HEK293 (cell line): ENCODE data around the gene PPARD.

Source experiments
- CTCF ChIP-seq: fragments of 450-650 bp; formaldehyde crosslinking; IDR thresholded peaks from 2 replicates; pipeline ENCODE4 v1.5.1; 2016; ENCODE audit warnings: missing biosample characterization, missing genetic modification characterization
- MEIS1 ChIP-seq: sonication (generic); formaldehyde crosslinking; IDR thresholded peaks from 2 replicates; pipeline ENCODE4 v1.8.1; 2022; ENCODE audit warnings: missing genetic modification reagents, mild to moderate bottlenecking, borderline replicate concordance
- REST ChIP-seq: fragments of 450-650 bp; formaldehyde crosslinking; IDR thresholded peaks from 2 replicates; pipeline ENCODE4 v1.5.1; 2016; ENCODE audit warnings: missing biosample characterization, missing genetic modification characterization
- YY1 ChIP-seq: fragments of 450-650 bp; formaldehyde crosslinking; IDR thresholded peaks from 2 replicates; pipeline ENCODE4 v1.5.1; 2018; ENCODE audit warnings: missing biosample characterization, missing genetic modification characterization
- YY2 ChIP-seq: fragments of 450-650 bp; formaldehyde crosslinking; IDR thresholded peaks from 2 replicates; pipeline ENCODE4 v1.5.1; 2016; ENCODE audit warnings: missing biosample characterization, missing genetic modification characterization
- ZNF114 ChIP-seq: fragments of 450-650 bp; formaldehyde crosslinking; IDR thresholded peaks from 2 replicates; pipeline ENCODE4 v1.5.0; 2017; ENCODE audit warnings: missing biosample characterization, missing genetic modification characterization
- ZNF184 ChIP-seq: fragments of 450-650 bp; IDR thresholded peaks from 2 replicates; pipeline ENCODE4 v1.5.1; 2018; ENCODE audit warnings: missing biosample characterization, mild to moderate bottlenecking, missing genetic modification characterization
- ZNF266 ChIP-seq: fragments of 450-650 bp; formaldehyde crosslinking; IDR thresholded peaks from 2 replicates; pipeline ENCODE4 v1.5.1; 2016; ENCODE audit warnings: missing biosample characterization, missing genetic modification characterization, low read depth
- ZNF341 ChIP-seq: fragments of 450-650 bp; formaldehyde crosslinking; IDR thresholded peaks from 2 replicates; pipeline ENCODE4; 2016; ENCODE audit warnings: low read depth, missing biosample characterization, missing genetic modification characterization
- ZNF558 ChIP-seq: fragments of 450-650 bp; formaldehyde crosslinking; IDR thresholded peaks from 2 replicates; pipeline ENCODE4 v1.5.1; 2016; ENCODE audit warnings: missing biosample characterization, missing genetic modification characterization

GRCh38 chr6:35400111-35400510 lies 57.8 kb downstream of the PPARD start:
- TF ChIP-seq MEIS1 (CRISPR knock-in tag) = no peak
- no peak for TF ChIP-seq YY1 (tag by site-specific recombination)
- TF ChIP-seq CTCF = no peak
- TF ChIP-seq ZNF184 (tag by site-specific recombination) = no peak
- TF ChIP-seq ZNF558 (tag by site-specific recombination) = no peak
- TF ChIP-seq ZNF341 (tag by site-specific recombination) = no peak
- no peak for TF ChIP-seq ZNF114 (tag by site-specific recombination)
- no peak for TF ChIP-seq ZNF266 (tag by site-specific recombination)
- no peak for TF ChIP-seq YY2 (tag by site-specific recombination)
- TF ChIP-seq REST (tag by site-specific recombination) = no peak
